Osteocyte (in vitro differentiated cells): ENCODE data around the gene WFDC10B. TPM values are rescaled to one million over a fixed set of nuclear protein-coding genes. Genes with fewer than 3 reads are reported as not detected.
"Not testable (repeated sequence)": the region's sequence is repeated elsewhere in the genome, so short reads cannot be mapped to it uniquely, and the experiment has no call there.

Experiments used
- DNase-seq: peaks from one replicate; pipeline ENCODE4 v3.0.0; 2021; ENCODE audit warnings: mixed read lengths; ENCODE audit not compliant: unreplicated experiment; ENCODE audit errors: extremely low spot score
- H3K27ac Mint-ChIP-seq: one replicate; pipeline ENCODE4 v1.8.0; 2021; ENCODE audit warnings: mild to moderate bottlenecking, mixed read lengths; ENCODE audit not compliant: unreplicated experiment
- H3K27me3 Mint-ChIP-seq: one replicate; pipeline ENCODE4 v1.8.0; 2021; ENCODE audit warnings: mixed read lengths; ENCODE audit not compliant: unreplicated experiment
- H3K36me3 Mint-ChIP-seq: one replicate; pipeline ENCODE4 v1.8.0; 2021; ENCODE audit warnings: mixed read lengths; ENCODE audit not compliant: unreplicated experiment
- H3K4me1 Mint-ChIP-seq: one replicate; pipeline ENCODE4 v1.8.0; 2021; ENCODE audit warnings: mixed read lengths; ENCODE audit not compliant: unreplicated experiment
- H3K4me3 Mint-ChIP-seq: one replicate; pipeline ENCODE4 v1.8.0; 2021; ENCODE audit warnings: mild to moderate bottlenecking, moderate library complexity, mixed read lengths; ENCODE audit not compliant: unreplicated experiment
- H3K9me3 Mint-ChIP-seq: one replicate; pipeline ENCODE4 v1.8.0; 2021; ENCODE audit warnings: mixed read lengths; ENCODE audit not compliant: unreplicated experiment
- total RNA-seq: library from RNA; stranded (reverse); gene quantifications from 2 replicates; pipeline ENCODE4 v1.2.1, GENCODE V29; 2021
- TF ChIP-seq, protein P1 (sequence below): fragments of 200-600 bp; sonication (generic); IDR thresholded peaks from 2 replicates; pipeline ENCODE4 v1.5.0; 2021; ENCODE audit warnings: antibody characterized with exemption, mild to moderate bottlenecking, moderate library complexity

The WFDC10B gene
- total RNA-seq, 1 donor from 2014 or later, result not detected

DNA sequence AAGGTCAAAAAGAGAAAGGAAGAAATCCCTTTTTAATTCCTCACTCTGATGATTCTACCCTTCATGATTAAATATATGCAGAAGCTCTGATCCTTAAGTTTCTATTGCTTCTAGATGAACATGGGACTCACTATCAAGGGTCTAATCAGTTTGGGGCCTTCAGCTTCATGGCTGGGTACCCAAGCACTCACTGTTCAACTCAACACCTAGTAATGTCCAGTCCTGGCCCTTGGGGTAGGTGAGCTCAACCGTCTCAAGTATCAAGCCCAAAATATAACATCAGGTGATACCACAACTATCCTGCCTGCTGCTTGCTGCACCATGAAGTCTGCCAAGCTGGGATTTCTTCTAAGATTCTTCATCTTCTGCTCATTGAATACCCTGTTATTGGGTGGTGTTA, 17.2 kb upstream of the WFDC10B start, which contains the start of gene SPINT4:
SPINT4 (plus strand) TSS at position 301 of the 400 bp plus-strand sequence; CDS start at position 322, 21 bp downstream.
- Mint-ChIP-seq H3K27me3 (peaks cover 15% of the 10 kb centered on the region), H3K4me1 (no peaks in the 10 kb centered on the region), H3K9me3 (no peaks in the 10 kb centered on the region), H3K4me3 (no peak within 1 kb of the TSS), H3K27ac (no peak within 1 kb of the TSS), H3K36me3 (no peaks in the 10 kb centered on the region)
- TF ChIP-seq, protein P1, sequence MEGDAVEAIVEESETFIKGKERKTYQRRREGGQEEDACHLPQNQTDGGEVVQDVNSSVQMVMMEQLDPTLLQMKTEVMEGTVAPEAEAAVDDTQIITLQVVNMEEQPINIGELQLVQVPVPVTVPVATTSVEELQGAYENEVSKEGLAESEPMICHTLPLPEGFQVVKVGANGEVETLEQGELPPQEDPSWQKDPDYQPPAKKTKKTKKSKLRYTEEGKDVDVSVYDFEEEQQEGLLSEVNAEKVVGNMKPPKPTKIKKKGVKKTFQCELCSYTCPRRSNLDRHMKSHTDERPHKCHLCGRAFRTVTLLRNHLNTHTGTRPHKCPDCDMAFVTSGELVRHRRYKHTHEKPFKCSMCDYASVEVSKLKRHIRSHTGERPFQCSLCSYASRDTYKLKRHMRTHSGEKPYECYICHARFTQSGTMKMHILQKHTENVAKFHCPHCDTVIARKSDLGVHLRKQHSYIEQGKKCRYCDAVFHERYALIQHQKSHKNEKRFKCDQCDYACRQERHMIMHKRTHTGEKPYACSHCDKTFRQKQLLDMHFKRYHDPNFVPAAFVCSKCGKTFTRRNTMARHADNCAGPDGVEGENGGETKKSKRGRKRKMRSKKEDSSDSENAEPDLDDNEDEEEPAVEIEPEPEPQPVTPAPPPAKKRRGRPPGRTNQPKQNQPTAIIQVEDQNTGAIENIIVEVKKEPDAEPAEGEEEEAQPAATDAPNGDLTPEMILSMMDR, result no peak
- DNase-seq, result no peak

DNA sequence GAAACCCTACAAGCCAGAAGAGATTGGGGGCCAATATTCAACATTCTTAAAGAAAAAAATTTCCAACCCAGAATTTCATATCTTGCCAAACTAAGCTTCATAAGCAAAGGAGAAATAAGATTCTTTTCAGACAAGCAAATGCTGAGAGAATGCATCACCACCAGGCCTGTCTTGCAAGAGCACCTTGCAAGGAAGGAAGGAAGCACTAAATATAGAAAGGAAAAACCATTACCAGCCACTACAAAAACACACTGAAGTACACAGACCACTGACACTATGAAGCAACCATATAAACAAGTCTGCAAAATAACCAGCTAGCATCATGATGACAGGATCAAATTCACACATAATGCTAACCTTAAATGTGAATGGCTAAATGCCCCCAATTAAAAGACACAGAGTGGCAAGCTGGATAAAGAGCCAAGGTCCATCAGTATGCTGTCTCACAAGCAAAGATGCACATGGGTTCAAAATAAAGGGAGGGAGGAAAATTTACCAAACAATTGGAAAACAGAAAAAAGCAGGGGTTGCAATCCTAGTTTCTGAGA, 11.4 kb upstream of the WFDC10B start:
- H3K36me3 Mint-ChIP-seq, H3K9me3 Mint-ChIP-seq, DNase-seq, H3K27me3 Mint-ChIP-seq, H3K4me3 Mint-ChIP-seq, H3K27ac Mint-ChIP-seq, H3K4me1 Mint-ChIP-seq: not testable (repeated sequence)

DNA sequence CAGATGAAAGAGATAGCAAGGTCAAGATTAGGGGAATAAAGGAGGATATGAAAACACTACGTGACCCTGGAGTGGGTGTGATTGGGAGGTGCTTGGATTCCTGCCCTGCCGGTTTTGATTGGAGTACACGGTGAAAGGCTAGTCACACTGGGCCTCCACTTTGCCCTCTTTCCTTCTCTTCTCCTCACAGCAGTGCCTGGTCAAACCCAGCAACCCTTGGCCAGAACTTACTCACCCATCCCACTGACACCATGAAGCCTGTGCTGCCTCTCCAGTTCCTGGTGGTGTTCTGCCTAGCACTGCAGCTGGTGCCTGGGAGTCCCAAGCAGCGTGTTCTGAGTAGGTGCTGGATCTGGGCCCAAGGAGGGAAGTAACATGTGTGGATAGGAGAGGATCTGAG, 2.9 kb downstream of the WFDC10B start, which contains the start of gene WFDC13:
WFDC13 (plus strand) TSS at position 166 of the 400 bp plus-strand sequence; CDS start at position 252, 86 bp downstream.
- H3K4me3 Mint-ChIP-seq, result no peak within 1 kb of the TSS
- DNase-seq, result no peak
- no peak within 1 kb of the TSS for H3K27ac Mint-ChIP-seq
- no peaks in the 10 kb centered on the region for H3K4me1 Mint-ChIP-seq
- TF ChIP-seq, protein P1, result no peak
- H3K27me3 Mint-ChIP-seq, result peaks cover 13% of the 10 kb centered on the region
- H3K36me3 Mint-ChIP-seq, result no peaks in the 10 kb centered on the region
- H3K9me3 Mint-ChIP-seq, result no peaks in the 10 kb centered on the region

DNA sequence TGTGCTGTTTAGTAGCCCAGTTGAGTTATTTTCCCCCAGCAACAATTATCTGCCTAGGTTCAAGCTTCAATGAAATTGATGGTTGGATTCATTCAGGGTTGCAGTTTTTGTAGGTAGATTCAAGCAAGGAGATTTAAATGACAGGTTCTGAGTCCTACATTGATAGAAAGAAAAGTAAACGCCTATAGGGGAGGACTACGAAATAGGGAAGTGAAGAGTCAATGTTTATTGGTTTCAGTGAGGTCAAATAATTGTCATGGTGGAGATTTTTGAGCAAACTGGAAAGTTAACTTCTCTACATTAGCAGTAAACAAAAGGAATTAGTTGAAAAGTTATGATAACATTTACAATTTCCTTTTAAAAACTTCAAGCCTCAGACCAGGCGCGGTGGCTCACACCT, 3.7 kb downstream of the WFDC10B start:
- H3K4me1 Mint-ChIP-seq, result no peaks in the 10 kb centered on the region
- DNase-seq, result no peak
- TF ChIP-seq, protein P1, result no peak
- no peak overlapping the region for H3K4me3 Mint-ChIP-seq
- no peak overlapping the region for H3K27ac Mint-ChIP-seq
- H3K9me3 Mint-ChIP-seq, result no peaks in the 10 kb centered on the region
- H3K36me3 Mint-ChIP-seq, result no peaks in the 10 kb centered on the region
- peaks cover 15% of the 10 kb centered on the region for H3K27me3 Mint-ChIP-seq

DNA sequence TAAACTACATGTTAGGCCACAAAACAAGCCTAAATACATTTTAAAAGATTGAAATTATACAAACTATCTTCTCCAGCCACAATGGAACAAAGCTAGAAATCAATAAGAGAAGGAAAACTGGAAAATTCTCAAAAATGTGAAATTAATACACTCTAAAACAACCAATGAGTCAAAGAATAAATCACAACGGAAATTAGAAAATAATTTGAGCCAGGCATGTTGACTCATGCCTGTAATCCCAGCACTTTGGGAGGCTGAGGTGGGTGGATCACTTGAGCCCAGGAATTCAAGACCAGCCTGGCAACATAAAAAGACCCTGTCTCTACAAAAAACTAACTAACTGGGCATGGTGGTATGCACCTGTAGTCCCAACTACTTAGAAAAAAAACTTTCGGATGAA, 9.3 kb downstream of the WFDC10B start:
- peaks cover 9% of the 10 kb centered on the region for H3K27me3 Mint-ChIP-seq
- H3K9me3 Mint-ChIP-seq, result peaks cover 5% of the 10 kb centered on the region
- no peak for DNase-seq
- H3K36me3 Mint-ChIP-seq, result no peaks in the 10 kb centered on the region
- TF ChIP-seq, protein P1, result no peak
- H3K4me3 Mint-ChIP-seq, result no peak overlapping the region
- H3K4me1 Mint-ChIP-seq, result no peaks in the 10 kb centered on the region
- H3K27ac Mint-ChIP-seq, result no peak overlapping the region

DNA sequence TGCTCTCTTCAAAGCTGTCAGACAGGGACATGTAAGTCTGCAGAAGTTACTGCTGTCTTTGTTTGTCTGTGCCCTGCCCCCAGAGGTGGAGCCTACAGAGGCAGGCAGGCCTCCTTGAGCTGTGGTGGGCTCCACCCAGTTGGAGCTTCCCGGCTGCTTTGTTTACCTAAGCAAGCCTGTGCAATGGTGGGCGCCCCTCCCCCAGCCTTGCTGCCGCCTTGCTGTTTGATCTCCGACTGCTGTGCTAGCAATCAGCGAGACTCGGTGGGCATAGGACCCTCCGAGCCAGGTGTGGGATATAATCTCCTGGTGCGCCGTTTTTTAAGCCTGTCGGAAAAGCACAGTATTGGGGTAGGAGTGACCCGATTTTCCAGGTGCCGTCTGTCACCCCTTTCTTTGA, 11.5 kb downstream of the WFDC10B start:
- H3K36me3 Mint-ChIP-seq, H3K4me1 Mint-ChIP-seq, DNase-seq, H3K4me3 Mint-ChIP-seq, H3K9me3 Mint-ChIP-seq, H3K27me3 Mint-ChIP-seq, H3K27ac Mint-ChIP-seq: not testable (repeated sequence)
